SK-N-DZ (cell line): ENCODE data around the gene H3-3A. TPM values are rescaled to one million over a fixed set of nuclear protein-coding genes. Genes with fewer than 3 reads are reported as not detected.

Experiments used
- DNase-seq: peaks from one replicate; pipeline ENCODE4 v3.0.0-alpha.2; 2015; ENCODE audit warnings: low spot score
- polyA plus RNA-seq, 2 experiments: library from polyadenylated mRNA; depleted of rRNA; stranded (reverse); fragments of >200 nt; gene quantifications; 2 replicates each; pipeline ENCODE4 v1.2.3, GENCODE V29; 2014

The H3-3A gene
- polyA plus RNA-seq (2014; cell fraction: cytosol; rRNA removed), result 922 and 989 TPM in 2 replicates
- 546 and 570 TPM in 2 replicates for polyA plus RNA-seq (2014; cell fraction: nucleus; rRNA removed)

GRCh38 chr1:226062558-226063223, at the start of gene H3-3A:
Gene H3-3A, plus strand, starts transcription at chr1:226062716. Its CDS starts 1,636 bp downstream, at chr1:226064352.
- peak; percentile 88 for DNase-seq

GRCh38 chr1:226017070-226017469, 45.4 kb upstream of the H3-3A start:
- no peak for DNase-seq

- no peak for DNase-seq
Measured at GRCh38 chr1:226019572-226019971, 42.9 kb upstream of the H3-3A start.

GRCh38 chr1:226021401-226021800, 41.1 kb upstream of the H3-3A start:
- no peak for DNase-seq

- DNase-seq, result no peak
Measured at GRCh38 chr1:226021801-226022200, 40.7 kb upstream of the H3-3A start.

- DNase-seq, result no peak
Measured at GRCh38 chr1:226023735-226024134, 38.8 kb upstream of the H3-3A start.

GRCh38 chr1:226026833-226027232, 35.7 kb upstream of the H3-3A start:
- DNase-seq, result no peak

GRCh38 chr1:226027538-226028217, 34.8 kb upstream of the H3-3A start:
- DNase-seq, result no peak

- no peak for DNase-seq
Measured at GRCh38 chr1:226029093-226029496, 33.4 kb upstream of the H3-3A start.

- no peak for DNase-seq
Measured at GRCh38 chr1:226029568-226030225, 32.8 kb upstream of the H3-3A start.

- no peak for DNase-seq
Measured at GRCh38 chr1:226033582-226033981, 28.9 kb upstream of the H3-3A start.

- no peak for DNase-seq
Measured at GRCh38 chr1:226033991-226034390, 28.5 kb upstream of the H3-3A start.

- DNase-seq, result no peak
Measured at GRCh38 chr1:226034482-226034881, 28.0 kb upstream of the H3-3A start.

- no peak for DNase-seq
Measured at GRCh38 chr1:226035915-226036314, 26.6 kb upstream of the H3-3A start.

- no peak for DNase-seq
Measured at GRCh38 chr1:226038661-226039060, 23.9 kb upstream of the H3-3A start.

- no peak for DNase-seq
Measured at GRCh38 chr1:226041419-226041818, 21.1 kb upstream of the H3-3A start.

GRCh38 chr1:226044514-226045101, 17.9 kb upstream of the H3-3A start:
- DNase-seq, result no peak

- no peak for DNase-seq
Measured at GRCh38 chr1:226046240-226046639, 16.3 kb upstream of the H3-3A start.

- DNase-seq, result no peak
Measured at GRCh38 chr1:226047495-226047894, 15.0 kb upstream of the H3-3A start.

- no peak for DNase-seq
Measured at GRCh38 chr1:226048886-226049285, 13.6 kb upstream of the H3-3A start.

- DNase-seq, result no peak
Measured at GRCh38 chr1:226050133-226050532, 12.4 kb upstream of the H3-3A start.

GRCh38 chr1:226051365-226051764, 11.2 kb upstream of the H3-3A start:
- DNase-seq, result no peak
